ENCODE results near the gene CIB1.

The CIB1 gene

GRCh38 chr15:90223441-90224165 lies 10.1 kb downstream of the CIB1 start:
- no peaks in the 10 kb centered on the region for H3K27me3 ChIP-seq (ENCODE audit: insufficient read depth, low read depth, severe bottlenecking)
- H3K9me3 ChIP-seq (ENCODE audit: severe bottlenecking), result no peaks in the 10 kb centered on the region
- DNase-seq, result no peak
- peaks cover 94% of the 10 kb centered on the region for H3K36me3 ChIP-seq
- no peak for TF ChIP-seq CTCF (IDR thresholded peaks at IDR 0.05; ENCODE audit: low read depth, low read length)
- H3K4me3 ChIP-seq (ENCODE audit: low read depth, low read length), result no peak overlapping the region
- no peak overlapping the region for H3K27ac ChIP-seq

- no peak for TF ChIP-seq CTCF (IDR thresholded peaks at IDR 0.05; ENCODE audit: low read depth, low read length)
Measured at GRCh38 chr15:90222547-90222946, 11.2 kb downstream of the CIB1 start.

GRCh38 chr15:90221246-90221900 lies 12.4 kb downstream of the CIB1 start:
- peak overlapping the region; percentile 72 for H3K27ac ChIP-seq
- peak; percentile 95 for TF ChIP-seq CTCF (IDR thresholded peaks at IDR 0.05; ENCODE audit: low read depth, low read length)
- no peaks in the 10 kb centered on the region for H3K27me3 ChIP-seq (ENCODE audit: insufficient read depth, low read depth, severe bottlenecking)
- H3K4me3 ChIP-seq (ENCODE audit: low read depth, low read length), result no peak overlapping the region
- H3K36me3 ChIP-seq, result peaks cover 92% of the 10 kb centered on the region
- H3K9me3 ChIP-seq (ENCODE audit: severe bottlenecking), result no peaks in the 10 kb centered on the region
- DNase-seq, result peak; percentile 89

More at GRCh38 chr15:90222547-90222946, 11.2 kb downstream of the CIB1 start:
- no peaks in the 10 kb centered on the region for H3K9me3 ChIP-seq (ENCODE audit: severe bottlenecking)
- no peak overlapping the region for H3K27ac ChIP-seq
- peaks cover 94% of the 10 kb centered on the region for H3K36me3 ChIP-seq
- no peak for DNase-seq
- H3K4me3 ChIP-seq (ENCODE audit: low read depth, low read length), result no peak overlapping the region
- no peaks in the 10 kb centered on the region for H3K27me3 ChIP-seq (ENCODE audit: insufficient read depth, low read depth, severe bottlenecking)

GRCh38 chr15:90219421-90220141 lies 14.2 kb downstream of the CIB1 start:
- Histone ChIP-seq H3K4me3 (ENCODE audit: low read depth, low read length) (no peak overlapping the region), H3K27ac (peak overlapping the region; percentile 58), H3K9me3 (ENCODE audit: severe bottlenecking) (no peaks in the 10 kb centered on the region), H3K36me3 (peaks cover 90% of the 10 kb centered on the region), H3K27me3 (ENCODE audit: insufficient read depth, low read depth, severe bottlenecking) (no peaks in the 10 kb centered on the region)
- TF ChIP-seq CTCF (IDR thresholded peaks at IDR 0.05; ENCODE audit: low read depth, low read length), result peak; percentile 83
- peak; percentile 72 for DNase-seq

- Histone ChIP-seq H3K9me3 (ENCODE audit: severe bottlenecking) (no peaks in the 10 kb centered on the region), H3K4me3 (ENCODE audit: low read depth, low read length) (no peak overlapping the region), H3K27ac (no peak overlapping the region), H3K27me3 (ENCODE audit: insufficient read depth, low read depth, severe bottlenecking) (no peaks in the 10 kb centered on the region), H3K36me3 (peaks cover 83% of the 10 kb centered on the region)
- no peak for TF ChIP-seq CTCF (IDR thresholded peaks at IDR 0.05; ENCODE audit: low read depth, low read length)
- DNase-seq, result no peak
Measured at GRCh38 chr15:90217671-90218394, 15.9 kb downstream of the CIB1 start.

Data from WERI-Rb-1 (cell line).